Endothelial cell of umbilical vein (primary cell): ENCODE data around the gene OTOP2. TPM values are rescaled to one million over a fixed set of nuclear protein-coding genes. Genes with fewer than 3 reads are reported as not detected.

Experiments
- BruUV-seq: library from RNA; stranded (reverse); fragments of 400-500 nt; replicated peaks from 2 replicates; lab custom pipeline; 2021; lab: Mats Ljungman, UMichigan
- CTCF ChIA-PET: fragments of 300-600, 350-600 bp; sonication (Branson Sonifier 250); formaldehyde crosslinking; loops from one replicate; lab custom pipeline; 2021; ENCODE audit warnings: antibody characterized with exemption, inconsistent platforms; lab: Charles Lee
- POLR2A ChIA-PET: fragments of 300-600, 350-600 bp; sonication (Branson Sonifier 250); formaldehyde crosslinking; loops from one replicate; lab custom pipeline; 2021; ENCODE audit warnings: antibody characterized with exemption, inconsistent platforms; lab: Charles Lee
- DNase-seq: peaks from one replicate; pipeline ENCODE4 v3.0.0-alpha.2; 2011; ENCODE audit warnings: low read depth, low spot score
- FAIRE-seq: peaks from 2 replicates; lab custom pipeline; 2011; peaks lifted over from hg19 to GRCh38; lab: Jason Lieb, UNC
- H2AFZ ChIP-seq: 2 replicates; pipeline ENCODE4 v1.6.0; 2012; ENCODE audit warnings: low read depth, low read length, control low read depth, inconsistent platforms
- H3K27ac ChIP-seq: 2 replicates; pipeline ENCODE4 v1.5.1; 2011; ENCODE audit warnings: low read depth, mild to moderate bottlenecking, control low read depth, low read length, moderate library complexity; ENCODE audit not compliant: insufficient read depth
- H3K27me3 ChIP-seq, 2 experiments: 2 replicates each; pipeline versions ENCODE4 v1.6.0 to v1.6.1; 2011; ENCODE audit warnings: low read length in 2 of 2, mixed read lengths in 1 of 2; ENCODE audit not compliant: control insufficient read depth in 2 of 2, insufficient read depth in 2 of 2
- H3K36me3 ChIP-seq, 2 experiments: 2 replicates in 1 of 2; 3 replicates in 1 of 2; pipeline ENCODE4 v1.5.1; 2011; ENCODE audit warnings: low read length in 2 of 2, mild to moderate bottlenecking in 1 of 2, moderate library complexity in 1 of 2; ENCODE audit not compliant: control insufficient read depth in 2 of 2, insufficient read depth in 2 of 2; ENCODE audit errors: extremely low read depth in 1 of 2
- H3K4me1 ChIP-seq: 3 replicates; pipeline ENCODE4 v1.5.1; 2011; ENCODE audit warnings: mild to moderate bottlenecking, low read length; ENCODE audit not compliant: control insufficient read depth, insufficient read depth; ENCODE audit errors: extremely low read depth
- H3K4me2 ChIP-seq: 2 replicates; pipeline ENCODE4 v1.6.1; 2011; ENCODE audit warnings: low read length, control low read depth, mixed read lengths; ENCODE audit not compliant: insufficient read depth
- H3K4me3 ChIP-seq, 3 experiments: fragments of 200-600 bp in 1 of 3; sonication (generic), shearing (Covaris generic) in 1 of 3; replicated peaks in 1 of 3; 2 replicates each; pipeline ENCODE4 v1.5.1; 2011 to 2016; ENCODE audit warnings: control low read depth in 3 of 3, low read length in 3 of 3, mild to moderate bottlenecking in 2 of 3, inconsistent platforms in 1 of 3, low read depth in 1 of 3, moderate library complexity in 1 of 3; ENCODE audit not compliant: insufficient read depth in 1 of 3
- H3K79me2 ChIP-seq: 2 replicates; pipeline ENCODE4 v1.6.0; 2012; ENCODE audit warnings: low read length, inconsistent platforms; ENCODE audit not compliant: control insufficient read depth, insufficient read depth
- H3K9ac ChIP-seq: replicated peaks from 2 replicates; pipeline ENCODE3; 2011; ENCODE audit warnings: low read length, control low read depth; ENCODE audit not compliant: insufficient read depth; ENCODE audit errors: extremely low read depth
- H3K9me1 ChIP-seq: replicated peaks from 3 replicates; pipeline ENCODE4 v1.6.0; 2011; ENCODE audit warnings: mild to moderate bottlenecking, low read length; ENCODE audit not compliant: control insufficient read depth, insufficient read depth; ENCODE audit errors: extremely low read depth
- H3K9me3 ChIP-seq: replicated peaks from 2 replicates; pipeline ENCODE4 v1.5.1; 2012; ENCODE audit warnings: low read length, inconsistent platforms; ENCODE audit not compliant: control insufficient read depth, insufficient read depth
- H4K20me1 ChIP-seq: replicated peaks from 2 replicates; pipeline ENCODE3; 2011; ENCODE audit warnings: mild to moderate bottlenecking, low read length; ENCODE audit not compliant: control insufficient read depth, insufficient read depth; ENCODE audit errors: extremely low read depth
- EZH2 ChIP-seq: IDR thresholded peaks from 2 replicates; pipeline ENCODE4 v1.6.1; 2012; ENCODE audit warnings: borderline replicate concordance, low read depth, mild to moderate bottlenecking, moderate library complexity, low read length, inconsistent platforms; ENCODE audit not compliant: severe bottlenecking
- FOS ChIP-seq: IDR thresholded peaks from 2 replicates; pipeline ENCODE4 v1.6.1; 2011; ENCODE audit warnings: mild to moderate bottlenecking, low read length, moderate library complexity, borderline replicate concordance; ENCODE audit not compliant: insufficient read depth
- GATA2 ChIP-seq: IDR thresholded peaks from 2 replicates; pipeline ENCODE4 v1.7.0; 2011; ENCODE audit warnings: low read depth, mild to moderate bottlenecking, moderate library complexity, mixed read lengths, low read length; ENCODE audit not compliant: insufficient read length, insufficient read depth
- JUN ChIP-seq: IDR thresholded peaks from 2 replicates; pipeline ENCODE4 v1.6.1; 2011; ENCODE audit warnings: borderline replicate concordance, low read depth; ENCODE audit not compliant: insufficient read length, insufficient read depth
- MAX ChIP-seq: IDR thresholded peaks from 2 replicates; pipeline ENCODE4 v1.6.1; 2011; ENCODE audit not compliant: insufficient read depth, insufficient read length
- MYC ChIP-seq: IDR thresholded peaks from one replicate; pipeline ENCODE4 v1.6.1; 2011; ENCODE audit warnings: mild to moderate bottlenecking, low read depth, low read length
- POLR2A ChIP-seq: IDR thresholded peaks from 2 replicates; pipeline ENCODE4 v1.6.1; 2012; ENCODE audit warnings: low read depth, mild to moderate bottlenecking, control low read depth, low read length
- POLR2AphosphoS5 ChIP-seq: IDR thresholded peaks from 2 replicates; pipeline ENCODE4 v1.6.1; 2012; ENCODE audit warnings: low read depth, mild to moderate bottlenecking, control low read depth, low read length, moderate library complexity; ENCODE audit not compliant: insufficient read depth
- dilution Hi-C: fragments of 300-500 bp; cut with MboI; formaldehyde crosslinking; loops from one replicate; pipeline ENCODE4 v1.15.0; 2019; ENCODE audit warnings: low sequenced_read_pairs; ENCODE audit not compliant: extremely low pct_ligation_motif_present
- intact Hi-C: fragments of 100-400 bp; cut with micrococcal nuclease; formaldehyde crosslinking; loops from one replicate; pipeline ENCODE4 v1.10.0; 2022
- polyA plus RNA-seq, 4 experiments: library from polyadenylated mRNA; depleted of rRNA in 3 of 4; stranded (reverse) in 3 of 4; unstranded in 1 of 4; fragments of >200 nt; gene quantifications; 2 replicates each; pipeline versions ENCODE4 v1.2.1 to v1.2.3, GENCODE V29; 2011 to 2012; ENCODE audit warnings: missing spikeins in 1 of 4
- total RNA-seq: library from RNA; stranded (reverse); gene quantifications from 2 replicates; pipeline ENCODE4 v1.2.3, GENCODE V29; 2021

OTOP2 gene
- total and polyA plus RNA-seq, 2 donors (not counting 3 experiments of a cell fraction or from before 2014, with no cell fraction given) = not detected

- no peaks in the 10 kb centered on the region for H4K20me1 ChIP-seq
- POLR2A ChIA-PET = no interaction called here
- no peak within 1 kb of the TSS for H3K4me3 ChIP-seq
- dilution Hi-C loops = no loop called here
- H3K9ac ChIP-seq = no peak within 1 kb of the TSS
- CTCF ChIA-PET = interaction anchor here (1.0 kb wide), 2 partner anchors 12 to 20 kb away, joined by 3 to 4 read pairs; partner anchors contain the start of gene FDXR
- H3K9me3 ChIP-seq = no peaks in the 10 kb centered on the region
- H3K36me3 ChIP-seq = no peaks in the 10 kb centered on the region
- DNase-seq (no peak), FAIRE-seq (no peak)
- no peak within 1 kb of the TSS for H3K27ac ChIP-seq
- no peaks in the 10 kb centered on the region for H3K4me1 ChIP-seq
- no peaks in the 10 kb centered on the region for H3K9me1 ChIP-seq
- H3K79me2 ChIP-seq = no peaks in the 10 kb centered on the region
- peaks cover 37% of the 10 kb centered on the region in 2 experiments for H3K27me3 ChIP-seq
- H3K4me2 ChIP-seq = no peak within 1 kb of the TSS
- BruUV-seq = no TSS peak
- intact Hi-C loops = no loop called here
- TF ChIP-seq GATA2 (no peak), EZH2 (peak; percentile 95), FOS (no peak)
- H2AFZ ChIP-seq = no peak within 1 kb of the TSS
These were observed 30.8 kb upstream of the OTOP2 start, which contains the start of gene FADS6 for GRCh38 chr17:74892974-74893911. Gene FADS6 (minus strand): TSS chr17:74893633. CDS start chr17:74893595, 38 bp downstream.

GRCh38 chr17:74893936-74894671 lies 30.0 kb upstream of the OTOP2 start:
- no peaks in the 10 kb centered on the region for H4K20me1 ChIP-seq
- H3K4me1 ChIP-seq = no peaks in the 10 kb centered on the region
- no peak for FAIRE-seq
- H3K27me3 ChIP-seq = peaks cover 37 to 39% of the 10 kb centered on the region in 2 experiments
- no peaks in the 10 kb centered on the region for H3K79me2 ChIP-seq
- H3K27ac ChIP-seq = no peak overlapping the region
- H2AFZ ChIP-seq = no peak overlapping the region
- no peak overlapping the region for H3K4me3 ChIP-seq
- no peaks in the 10 kb centered on the region for H3K9me3 ChIP-seq
- POLR2A ChIA-PET = no interaction called here
- H3K36me3 ChIP-seq = no peaks in the 10 kb centered on the region
- BruUV-seq = no TSS peak
- TF ChIP-seq JUN (no peak), EZH2 (no peak), POLR2A (no peak), POLR2AphosphoS5 (no peak), MYC (no peak), MAX (no peak), FOS (no peak)
- no peak overlapping the region for H3K9ac ChIP-seq
- CTCF ChIA-PET = interaction anchor here (1.0 kb wide), 3 partner anchors 12 to 21 kb away, joined by 3 to 4 read pairs (median 4); partner anchors contain the start of gene FDXR
- DNase-seq = no peak
- intact Hi-C loops = no loop called here
- H3K9me1 ChIP-seq = no peaks in the 10 kb centered on the region
- H3K4me2 ChIP-seq = no peak overlapping the region
- dilution Hi-C loops = no loop called here
